ENCODE data around the gene LSM7. TPM values are rescaled to one million over a fixed set of nuclear protein-coding genes. Genes with fewer than 3 reads are reported as not detected.
A peak's percentile ranks its signal among the peaks of the same experiment; 100 is the strongest.
"Not testable (repeated sequence)": the region's sequence is repeated elsewhere in the genome, so short reads cannot be mapped to it uniquely, and the experiment has no call there.

The LSM7 gene
- total RNA-seq, 1 donor from 2014 or later, result 58.2 TPM

- H3K27ac ChIP-seq, result peak overlapping the region; percentile 41
- no peaks in the 10 kb centered on the region for H3K9me3 ChIP-seq
- H3K27me3 ChIP-seq (ENCODE audit: low read depth), result peaks cover 45% of the 10 kb centered on the region
- no peak for DNase-seq
- peaks cover 32% of the 10 kb centered on the region for H3K4me1 ChIP-seq
- H3K4me3 ChIP-seq, result no peak overlapping the region
- ATAC-seq, result no peak
- no peaks in the 10 kb centered on the region for H3K36me3 ChIP-seq
- intact Hi-C loops (cut with DNase I), result no loop called here
- TF ChIP-seq, protein P1, sequence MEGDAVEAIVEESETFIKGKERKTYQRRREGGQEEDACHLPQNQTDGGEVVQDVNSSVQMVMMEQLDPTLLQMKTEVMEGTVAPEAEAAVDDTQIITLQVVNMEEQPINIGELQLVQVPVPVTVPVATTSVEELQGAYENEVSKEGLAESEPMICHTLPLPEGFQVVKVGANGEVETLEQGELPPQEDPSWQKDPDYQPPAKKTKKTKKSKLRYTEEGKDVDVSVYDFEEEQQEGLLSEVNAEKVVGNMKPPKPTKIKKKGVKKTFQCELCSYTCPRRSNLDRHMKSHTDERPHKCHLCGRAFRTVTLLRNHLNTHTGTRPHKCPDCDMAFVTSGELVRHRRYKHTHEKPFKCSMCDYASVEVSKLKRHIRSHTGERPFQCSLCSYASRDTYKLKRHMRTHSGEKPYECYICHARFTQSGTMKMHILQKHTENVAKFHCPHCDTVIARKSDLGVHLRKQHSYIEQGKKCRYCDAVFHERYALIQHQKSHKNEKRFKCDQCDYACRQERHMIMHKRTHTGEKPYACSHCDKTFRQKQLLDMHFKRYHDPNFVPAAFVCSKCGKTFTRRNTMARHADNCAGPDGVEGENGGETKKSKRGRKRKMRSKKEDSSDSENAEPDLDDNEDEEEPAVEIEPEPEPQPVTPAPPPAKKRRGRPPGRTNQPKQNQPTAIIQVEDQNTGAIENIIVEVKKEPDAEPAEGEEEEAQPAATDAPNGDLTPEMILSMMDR (IDR thresholded peaks at IDR 0.05), result no peak
These were observed 40.6 kb downstream of the LSM7 start for GRCh38 chr19:2287585-2288337.

DNA sequence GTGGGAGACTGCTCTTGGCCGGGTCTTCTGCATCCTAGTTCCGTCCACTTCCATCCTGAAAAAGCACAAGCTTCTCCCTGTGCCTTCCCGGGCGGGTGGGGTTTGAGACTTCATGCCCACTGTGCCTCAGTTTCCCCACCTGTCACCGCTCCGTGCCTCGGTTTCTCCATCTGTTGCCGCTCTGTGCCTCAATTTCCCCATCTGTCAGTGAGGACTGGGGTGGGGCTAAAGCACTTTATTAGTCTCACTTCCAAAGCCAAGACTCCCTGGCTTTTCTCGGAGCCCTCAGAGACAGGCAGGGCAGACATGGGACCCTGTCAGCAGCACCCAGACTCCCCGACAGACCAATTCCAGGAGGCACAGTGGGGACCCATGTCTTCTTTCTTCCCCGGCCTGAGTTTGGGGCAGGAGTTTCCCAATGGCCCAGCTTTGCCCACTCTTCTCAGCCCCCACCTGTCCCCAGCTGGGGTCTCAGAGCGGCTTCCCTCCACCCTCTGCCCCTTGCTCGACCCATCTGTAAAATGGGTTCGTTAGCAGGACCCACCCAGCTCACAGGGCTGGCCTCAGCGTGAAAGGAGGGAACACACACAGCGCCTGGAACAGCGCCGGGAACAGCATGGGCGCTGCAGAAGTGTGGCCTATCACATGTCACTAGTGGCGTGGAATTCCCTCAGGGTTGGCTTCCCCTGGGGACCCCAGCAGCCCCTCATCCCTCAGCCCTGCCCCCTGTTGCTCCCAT is 41.8 kb downstream of the LSM7 start:
- H3K27me3 ChIP-seq (ENCODE audit: low read depth), result peaks cover 33% of the 10 kb centered on the region
- H3K27ac ChIP-seq, result no peak overlapping the region
- TF ChIP-seq, protein P1 (IDR thresholded peaks at IDR 0.05), result no peak
- H3K4me3 ChIP-seq, result no peak overlapping the region
- H3K4me1 ChIP-seq, result peaks cover 43% of the 10 kb centered on the region
- no peaks in the 10 kb centered on the region for H3K9me3 ChIP-seq
- H3K36me3 ChIP-seq, result no peaks in the 10 kb centered on the region
- ATAC-seq (no peak), DNase-seq (no peak)
- intact Hi-C loops (cut with DNase I), result no loop called here

- Histone ChIP-seq H3K4me3 (no peak overlapping the region), H3K4me1 (peaks cover 20% of the 10 kb centered on the region), H3K27ac (no peak overlapping the region), H3K27me3 (ENCODE audit: low read depth) (peaks cover 7% of the 10 kb centered on the region), H3K9me3 (no peaks in the 10 kb centered on the region), H3K36me3 (no peaks in the 10 kb centered on the region)
- DNase-seq, result no peak
- TF ChIP-seq, protein P1 (IDR thresholded peaks at IDR 0.05), result no peak
- intact Hi-C loops (cut with DNase I), result no loop called here
- ATAC-seq, result no peak
These were observed 44.4 kb downstream of the LSM7 start for GRCh38 chr19:2283835-2284507.

GRCh38 chr19:2282862-2283237 is 45.5 kb downstream of the LSM7 start:
- intact Hi-C loops (cut with DNase I), result no loop called here
- H3K36me3 ChIP-seq, result no peaks in the 10 kb centered on the region
- no peak for ATAC-seq
- H3K27ac ChIP-seq, result peak overlapping the region; percentile 78
- no peak for DNase-seq
- TF ChIP-seq, protein P1 (IDR thresholded peaks at IDR 0.05), result no peak
- H3K27me3 ChIP-seq (ENCODE audit: low read depth), result no peaks in the 10 kb centered on the region
- peak overlapping the region; percentile 45 for H3K4me3 ChIP-seq
- H3K4me1 ChIP-seq, result peaks cover 15% of the 10 kb centered on the region
- H3K9me3 ChIP-seq, result no peaks in the 10 kb centered on the region

DNA sequence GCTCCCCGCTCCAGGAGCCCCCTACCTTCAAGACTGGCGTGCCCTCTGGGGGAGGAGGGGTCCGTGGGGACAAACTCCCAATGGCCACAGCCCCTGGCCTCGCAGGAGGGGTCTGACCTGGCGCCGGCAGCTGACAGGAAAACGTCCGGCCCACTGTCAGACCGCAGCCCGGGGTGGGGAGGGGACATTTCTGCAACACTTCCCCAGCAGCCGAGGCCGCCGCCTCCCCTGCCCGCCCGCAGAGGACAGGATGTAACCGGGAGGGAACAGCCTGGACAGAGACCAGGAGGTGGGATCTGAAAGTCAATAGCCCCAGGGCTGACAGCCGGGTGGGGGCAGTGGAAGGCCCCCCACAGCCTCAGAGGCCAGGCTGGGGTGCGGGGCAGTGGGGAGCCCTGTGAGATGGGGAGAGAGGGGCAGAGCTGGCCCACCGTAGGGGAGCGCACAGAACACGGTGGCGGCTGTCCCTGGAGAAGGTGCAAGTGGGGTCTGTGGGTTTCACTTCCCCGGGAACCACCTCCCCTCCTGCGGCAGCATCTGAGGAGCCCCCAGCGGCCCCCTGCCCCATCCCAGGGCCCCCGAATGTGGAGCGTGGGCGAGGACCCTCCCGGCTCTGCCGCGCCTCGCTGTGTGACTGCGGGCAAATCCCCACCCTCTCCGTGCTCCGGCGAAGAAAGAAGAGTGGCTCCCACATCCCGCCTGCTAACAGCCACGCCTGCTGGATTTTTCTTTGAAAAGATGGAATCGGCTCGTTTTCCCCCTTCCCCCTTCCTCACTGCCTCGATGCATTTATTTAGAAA is 46.1 kb downstream of the LSM7 start, which contains the start of gene PEAK3:
Gene PEAK3 (minus strand): TSS at position 114 of the 800 bp plus-strand sequence. CDS start 1,244 bp downstream, outside the sequence.
- H3K4me1 ChIP-seq, result peaks cover 15% of the 10 kb centered on the region
- DNase-seq (peak; percentile 91), ATAC-seq (peak; percentile 86 to 87)
- peak within 1 kb of the TSS; percentile 78 for H3K27ac ChIP-seq
- peak within 1 kb of the TSS; percentile 45 for H3K4me3 ChIP-seq
- H3K9me3 ChIP-seq, result no peaks in the 10 kb centered on the region
- H3K27me3 ChIP-seq (ENCODE audit: low read depth), result no peaks in the 10 kb centered on the region
- TF ChIP-seq, protein P1 (IDR thresholded peaks at IDR 0.05), result no peak
- intact Hi-C loops (cut with DNase I), result no loop called here
- peaks cover 2% of the 10 kb centered on the region for H3K36me3 ChIP-seq

DNA sequence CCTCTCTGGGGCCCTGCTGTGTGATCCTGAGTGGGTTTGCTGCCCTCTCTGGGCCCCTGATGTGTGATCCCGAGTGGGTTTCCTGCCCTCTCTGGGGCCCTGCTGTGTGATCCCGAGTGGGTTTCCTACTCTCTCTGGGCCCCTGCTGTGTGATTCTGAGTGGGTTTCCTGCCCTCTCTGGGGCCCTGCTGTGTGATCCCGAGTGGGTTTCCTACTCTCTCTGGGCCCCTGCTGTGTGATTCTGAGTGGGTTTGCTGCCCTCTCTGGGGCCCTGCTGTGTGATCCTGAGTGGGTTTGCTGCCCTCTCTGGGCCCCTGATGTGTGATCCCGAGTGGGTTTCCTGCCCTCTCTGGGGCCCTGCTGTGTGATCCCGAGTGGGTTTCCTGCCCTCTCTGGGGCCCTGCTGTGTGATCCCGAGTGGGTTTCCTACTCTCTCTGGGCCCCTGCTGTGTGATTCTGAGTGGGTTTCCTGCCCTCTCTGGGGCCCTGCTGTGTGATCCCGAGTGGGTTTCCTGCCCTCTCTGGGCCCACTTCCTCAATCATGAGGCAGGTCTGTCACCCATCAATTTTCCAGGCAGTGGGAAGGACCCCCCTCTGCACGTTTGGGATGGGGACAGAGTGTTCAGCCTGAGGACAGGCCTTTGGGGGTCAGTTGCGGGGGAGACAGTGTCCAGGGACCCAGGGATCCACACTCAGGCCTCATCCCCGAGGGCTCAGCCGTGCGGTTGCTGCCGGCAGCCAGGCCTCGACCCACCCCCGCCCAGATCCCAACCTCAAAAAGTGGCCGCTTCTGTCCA is 46.9 kb downstream of the LSM7 start:
- Histone ChIP-seq H3K4me1 (peaks cover 16% of the 10 kb centered on the region), H3K4me3 (peak overlapping the region; percentile 45), H3K27ac (peak overlapping the region; percentile 78)
- intact Hi-C loops (cut with DNase I); H3K9me3 ChIP-seq; DNase-seq; H3K36me3 ChIP-seq; H3K27me3 ChIP-seq (ENCODE audit: low read depth): not testable (repeated sequence)
- ATAC-seq, result peak in 1 of 2 donors; percentile 3

All from lower lobe of right lung (tissue), 2 donors.